GM19395 (cell line): ENCODE results near the gene TNIK.
A peak's percentile ranks its signal among the peaks of the same experiment; 100 is the strongest.
"Not testable (repeated sequence)": the region's sequence is repeated elsewhere in the genome, so short reads cannot be mapped to it uniquely, and the experiment has no call there.

Experiments used
- ATAC-seq: cut with Tn5 transposase; IDR thresholded peaks from one replicate; pipeline ENCODE4 v1.9.1; 2021; ENCODE audit warnings: mild to moderate bottlenecking, moderate library complexity; ENCODE audit not compliant: unreplicated experiment

The TNIK gene

DNA sequence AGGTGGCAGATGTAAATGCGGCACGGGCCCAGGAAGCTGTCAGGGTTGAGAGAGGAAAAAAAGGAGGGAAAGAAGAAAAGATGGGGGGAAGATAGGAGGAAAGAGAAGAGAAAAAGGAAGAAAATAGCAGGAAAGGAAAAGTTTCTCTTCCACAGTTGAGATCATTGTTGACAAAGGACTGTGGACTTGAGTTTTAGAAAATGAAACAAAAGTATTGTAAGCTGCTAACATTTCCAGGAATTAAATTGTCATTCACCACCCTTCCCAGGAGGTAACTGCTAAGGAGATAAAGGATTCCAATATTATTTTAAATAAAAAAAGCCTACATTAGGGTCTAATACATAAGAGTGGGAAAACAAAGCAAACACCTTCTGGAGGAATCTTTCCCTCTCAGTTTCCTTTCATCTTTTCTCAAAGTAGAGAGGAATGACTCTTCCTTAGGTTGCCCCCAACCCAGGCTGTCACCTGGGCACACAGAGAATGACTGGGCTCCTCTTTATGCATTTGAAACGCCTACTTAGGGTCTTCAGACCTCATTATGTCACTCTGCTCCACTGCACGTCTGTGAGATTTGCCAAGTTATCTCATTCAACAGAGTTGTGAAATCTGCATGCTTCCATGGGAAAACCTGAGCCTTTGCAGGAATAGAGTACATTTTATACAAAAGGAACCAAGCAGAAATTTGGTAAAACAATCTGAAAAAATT, 194.0 kb downstream of the TNIK start:
- no peak for ATAC-seq

DNA sequence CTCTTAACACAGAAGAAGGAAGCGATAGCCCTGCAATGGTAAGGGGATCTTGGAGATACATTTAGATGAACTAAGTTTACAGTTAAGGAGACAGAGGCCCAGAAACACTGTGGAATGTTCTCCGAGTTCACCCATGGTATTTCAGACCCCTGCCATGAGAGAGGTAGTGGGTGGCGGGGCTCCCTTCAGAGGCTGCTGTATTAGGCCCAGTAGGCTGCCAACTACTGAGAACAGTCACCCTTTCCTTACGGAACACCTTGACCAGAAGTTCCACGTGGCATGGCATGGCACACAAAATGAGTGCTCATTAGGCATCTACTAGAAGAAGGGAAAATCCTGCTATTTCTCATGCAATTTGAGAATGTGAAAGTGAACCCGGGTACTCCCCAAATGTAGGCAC, 195.4 kb downstream of the TNIK start:
- ATAC-seq, result no peak

DNA sequence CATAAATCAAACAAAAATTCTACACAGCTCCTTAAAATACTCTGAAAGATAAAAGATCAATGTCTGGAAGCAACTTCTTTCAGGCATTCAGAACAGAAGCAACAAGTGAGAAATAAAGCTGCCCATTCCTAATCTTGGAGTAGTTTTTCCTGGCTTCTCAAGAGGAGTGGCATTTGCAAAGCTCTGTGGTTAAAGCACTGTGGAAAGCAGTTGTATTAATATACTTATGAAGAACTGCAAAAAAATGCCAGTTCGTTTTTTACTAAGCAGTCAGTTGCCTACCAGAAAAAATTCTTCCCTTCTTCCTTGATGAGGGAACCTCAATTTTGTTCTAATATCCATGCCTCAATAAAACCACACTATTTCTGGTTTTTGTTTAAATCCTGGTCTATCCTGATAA, 197.8 kb downstream of the TNIK start:
- ATAC-seq, result no peak

DNA sequence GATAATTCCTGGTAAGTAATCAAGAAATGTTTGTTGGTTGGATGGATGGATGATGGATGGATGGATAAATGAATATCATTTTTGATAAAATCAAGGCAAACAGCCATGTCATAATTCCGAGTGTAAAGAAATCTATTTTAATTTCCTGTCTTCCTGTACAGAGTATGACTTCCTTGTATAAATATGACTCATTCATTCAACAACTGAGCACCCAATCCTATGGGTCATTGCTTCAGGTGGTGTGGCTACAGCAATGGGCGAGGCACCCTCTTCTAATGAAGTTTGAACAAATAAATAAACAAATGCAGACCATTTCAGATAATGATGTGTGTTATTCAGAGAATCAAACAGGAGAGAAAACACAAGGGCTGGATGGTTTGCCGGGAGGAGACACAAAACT, 198.7 kb downstream of the TNIK start:
- no peak for ATAC-seq

DNA sequence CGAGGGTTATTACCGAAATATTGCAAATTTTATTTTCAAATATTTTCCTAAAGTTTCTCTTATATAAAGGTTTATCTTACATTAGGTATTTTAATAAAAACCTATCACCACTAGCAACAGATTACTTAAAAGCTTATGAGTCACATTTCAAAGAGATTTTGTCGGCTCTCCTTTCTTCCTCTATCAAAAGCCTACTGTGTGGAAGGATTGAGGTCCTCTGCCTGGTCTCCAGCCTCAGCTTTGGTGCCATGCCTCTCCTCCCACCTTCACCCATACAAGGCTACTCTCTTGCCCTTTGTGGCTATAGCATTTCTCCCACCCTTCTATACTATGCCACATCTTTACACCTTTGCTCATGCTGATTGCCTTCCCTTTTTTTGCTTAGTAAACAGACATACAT, 199.3 kb downstream of the TNIK start:
- ATAC-seq, result no peak

DNA sequence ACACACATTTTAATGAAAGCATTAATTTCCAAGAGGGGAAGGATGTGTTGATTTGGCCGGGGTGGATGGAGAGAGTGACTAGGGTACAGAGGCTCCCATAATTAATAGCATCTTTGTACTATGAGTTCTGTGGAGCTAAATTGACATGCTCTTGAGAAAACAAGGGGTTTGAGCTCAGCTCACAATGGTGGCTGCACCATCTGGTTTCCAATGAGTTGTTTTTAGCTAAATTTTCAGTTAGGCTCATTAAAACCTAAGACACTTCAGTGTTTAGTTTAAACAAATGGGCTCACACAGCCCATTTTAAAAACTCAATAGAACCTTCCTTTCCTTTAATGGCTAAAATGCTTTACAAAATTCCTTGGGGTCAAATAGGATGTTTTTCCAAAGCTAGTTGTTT, 199.7 kb downstream of the TNIK start:
- ATAC-seq, result no peak

DNA sequence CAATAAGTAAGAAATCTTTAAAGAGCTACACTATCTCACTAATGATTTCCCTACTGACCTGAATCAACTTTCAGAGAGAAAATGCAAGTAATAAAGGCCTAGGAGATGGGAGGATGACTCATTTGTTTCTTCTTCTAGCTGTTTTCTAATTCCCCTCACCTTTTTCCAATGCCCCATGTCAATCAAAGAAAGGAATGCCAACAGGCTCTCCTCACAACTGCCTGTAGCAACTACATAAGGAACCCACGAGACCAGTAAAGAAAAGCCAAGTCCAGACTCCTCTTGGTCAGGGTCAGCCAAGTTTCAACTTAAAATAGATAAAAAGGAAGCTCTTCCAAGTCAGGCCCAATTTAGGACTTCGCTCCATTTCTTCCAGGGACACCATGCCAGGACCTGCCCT, 201.9 kb downstream of the TNIK start:
- no peak for ATAC-seq

DNA sequence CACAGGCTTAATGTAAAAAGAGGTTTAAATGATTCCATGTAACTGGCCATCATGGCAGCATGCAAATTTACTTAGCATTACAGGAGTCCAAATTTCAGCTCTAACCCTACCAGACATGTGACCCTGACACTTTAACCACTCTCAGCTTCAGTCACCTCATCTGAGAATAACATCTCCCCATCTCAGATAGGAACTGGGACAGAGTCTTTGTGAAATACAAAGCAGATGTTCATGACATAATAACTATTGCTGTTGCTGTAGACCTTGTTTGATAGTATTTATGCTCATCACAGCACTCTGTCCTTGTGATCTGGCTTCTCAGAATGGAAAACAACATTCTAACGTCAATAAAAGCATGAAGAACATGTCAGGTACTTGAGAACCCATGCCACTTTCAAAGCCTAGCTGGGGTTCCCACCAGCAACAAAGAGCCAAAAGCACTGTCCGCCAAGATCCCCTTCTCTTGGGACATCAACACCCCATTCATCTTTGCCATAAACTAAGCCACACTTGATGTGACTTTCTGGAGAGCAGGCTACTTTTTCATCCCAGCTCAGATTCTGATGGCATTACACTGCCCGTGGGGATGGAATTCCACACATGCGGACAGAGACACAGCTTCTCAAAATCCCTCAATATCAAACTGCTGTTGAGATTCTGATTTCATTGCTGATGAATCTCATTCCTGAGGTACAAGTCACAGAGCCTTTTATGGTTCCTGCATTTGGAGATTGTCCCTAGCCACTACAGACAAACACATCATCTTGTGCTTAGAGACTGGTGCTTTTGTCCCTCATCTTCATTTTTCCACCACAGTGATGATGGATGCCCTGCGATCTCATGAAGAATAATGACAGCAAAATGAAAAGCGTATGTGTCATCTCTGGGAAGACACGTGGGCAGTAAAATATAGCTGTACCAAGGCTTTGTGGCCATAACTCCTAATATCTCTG, 202.7 kb downstream of the TNIK start:
- peak; percentile 76 for ATAC-seq

DNA sequence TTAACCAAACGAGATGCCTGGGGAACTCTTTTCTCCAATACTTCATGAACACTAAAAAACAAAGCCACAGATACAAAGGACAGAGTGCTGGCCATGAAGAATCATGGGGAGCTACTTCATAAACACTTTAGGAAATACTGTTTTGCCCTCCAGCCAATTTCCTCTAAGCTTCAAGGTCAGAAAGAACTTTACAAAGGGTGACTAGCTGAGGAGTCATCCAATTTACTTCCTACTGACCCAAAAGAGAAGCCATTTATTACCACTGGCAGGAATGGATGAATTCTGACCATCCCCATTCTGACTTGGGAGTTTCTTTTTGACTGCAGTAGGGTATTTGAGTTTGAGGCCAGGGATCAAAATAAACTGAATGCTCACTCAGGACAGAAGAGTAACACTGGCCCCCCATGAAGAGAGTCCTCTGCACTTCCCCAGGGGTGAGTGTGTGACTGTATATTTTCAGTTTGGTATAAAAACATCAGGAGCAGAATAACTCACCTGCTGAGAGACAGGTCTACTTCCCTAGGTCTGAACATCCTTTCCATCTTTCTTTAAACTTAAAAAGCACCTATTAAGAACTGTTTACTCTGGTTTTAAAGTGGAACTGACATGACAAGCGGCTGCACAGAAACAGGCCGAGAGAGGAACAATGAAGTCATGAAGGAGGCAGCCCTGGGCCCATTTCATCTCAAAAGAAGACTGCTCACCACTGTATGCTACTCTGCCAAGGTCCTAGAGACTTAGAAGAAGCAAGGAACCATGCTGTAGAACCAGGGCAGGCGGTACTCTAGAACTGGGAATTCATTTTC, 203.6 kb downstream of the TNIK start:
- ATAC-seq, result peak; percentile 13

DNA sequence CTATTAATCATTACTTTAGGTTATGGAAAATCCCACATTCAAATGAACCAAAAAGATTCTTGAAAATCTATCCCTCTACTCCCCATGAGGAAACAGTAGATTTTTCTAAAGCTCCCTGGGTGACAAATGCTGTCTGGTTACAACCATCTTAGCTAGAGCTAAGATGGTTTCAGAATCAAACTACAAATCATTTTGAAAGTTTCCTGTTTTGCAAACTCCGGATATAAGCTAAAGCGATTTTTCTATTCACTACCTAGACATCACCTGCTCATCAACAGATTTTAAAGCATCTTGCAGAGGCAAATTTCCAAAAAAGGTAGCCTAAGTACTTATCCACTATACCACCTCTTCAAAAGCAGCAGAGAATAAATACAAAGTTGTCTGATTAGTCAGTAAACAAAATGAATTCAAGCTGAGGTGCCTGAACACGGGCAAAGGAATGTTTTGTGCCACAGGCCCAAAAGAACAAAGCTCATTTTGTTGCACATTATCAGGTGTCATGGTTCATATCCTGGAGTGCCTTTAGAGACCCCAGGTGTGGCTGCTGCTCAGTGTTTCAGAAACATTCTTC, 204.9 kb downstream of the TNIK start:
- ATAC-seq, result peak; percentile 67

DNA sequence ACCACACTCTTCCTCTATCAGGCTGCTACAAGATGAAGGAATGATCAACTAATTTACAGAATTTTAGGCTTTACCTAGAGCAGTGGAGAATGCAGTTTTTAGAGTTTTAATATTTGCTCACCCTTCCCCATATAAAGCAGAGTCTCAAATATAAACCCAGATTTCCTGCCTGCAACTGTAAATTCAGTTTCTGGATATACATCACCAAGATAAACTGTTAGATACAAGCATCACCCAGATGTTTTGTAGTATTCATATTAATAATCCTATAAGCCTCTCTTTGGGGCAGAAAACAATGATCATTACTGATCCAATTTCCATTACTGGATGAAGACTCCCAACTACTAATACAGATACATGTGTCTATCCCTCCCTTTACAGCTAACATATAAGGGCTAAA, 205.9 kb downstream of the TNIK start:
- ATAC-seq, result no peak

DNA sequence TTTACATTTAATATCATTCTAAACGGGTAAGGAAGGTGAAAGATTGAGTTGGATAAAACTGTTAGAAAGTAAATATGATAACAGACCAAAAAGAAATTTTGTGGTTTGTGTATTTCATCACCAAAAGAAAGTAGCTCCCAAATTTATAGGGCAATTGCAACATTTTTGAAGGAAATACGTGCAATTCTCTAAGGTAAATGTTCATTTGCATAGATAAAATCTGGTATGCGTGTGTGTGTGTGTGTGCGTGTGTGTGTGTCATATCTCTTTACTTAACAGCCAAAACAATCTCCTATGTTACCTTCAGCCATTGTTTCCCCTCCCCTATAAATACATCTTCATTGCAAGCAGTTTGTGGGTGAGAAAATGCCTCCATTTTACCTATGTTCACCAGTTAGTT, 208.4 kb downstream of the TNIK start:
- no peak for ATAC-seq

DNA sequence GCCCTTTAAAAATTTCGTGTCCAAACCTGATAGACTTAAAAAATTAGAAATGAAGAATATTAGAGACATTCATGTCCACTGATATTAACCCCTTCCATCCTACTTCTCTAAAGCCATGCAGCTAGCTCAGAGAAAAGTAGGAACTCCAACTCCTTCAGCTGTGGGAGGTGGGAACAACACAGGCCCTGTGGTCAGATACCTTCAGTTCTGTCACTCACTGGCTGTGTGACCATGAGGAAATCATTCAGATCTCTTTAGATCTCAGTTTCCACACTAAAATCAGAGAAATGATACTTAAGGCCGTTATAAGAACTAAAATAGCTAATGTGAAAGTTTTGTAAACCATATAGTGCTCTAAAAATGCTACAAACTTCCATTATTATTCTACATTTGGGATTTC, 209.8 kb downstream of the TNIK start:
- ATAC-seq, result no peak

DNA sequence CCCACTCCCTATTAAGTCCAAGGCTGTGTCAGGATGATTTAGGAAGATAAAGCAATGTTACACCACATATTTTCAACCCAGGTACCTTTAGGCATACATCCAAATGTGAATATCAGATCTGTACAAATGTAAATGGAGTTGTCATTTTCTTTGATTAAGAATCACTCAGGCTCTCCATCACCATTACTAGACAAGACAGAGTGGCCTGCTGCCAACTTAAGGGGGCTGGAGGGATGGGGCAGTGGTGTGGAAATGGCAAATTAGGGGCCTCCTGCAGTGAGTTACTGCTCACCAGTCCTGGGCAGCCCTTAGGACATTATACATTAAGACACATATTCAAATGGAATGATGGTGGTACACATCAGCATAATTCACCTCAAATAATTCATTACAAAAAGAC, 211.0 kb downstream of the TNIK start:
- peak; percentile 21 for ATAC-seq

DNA sequence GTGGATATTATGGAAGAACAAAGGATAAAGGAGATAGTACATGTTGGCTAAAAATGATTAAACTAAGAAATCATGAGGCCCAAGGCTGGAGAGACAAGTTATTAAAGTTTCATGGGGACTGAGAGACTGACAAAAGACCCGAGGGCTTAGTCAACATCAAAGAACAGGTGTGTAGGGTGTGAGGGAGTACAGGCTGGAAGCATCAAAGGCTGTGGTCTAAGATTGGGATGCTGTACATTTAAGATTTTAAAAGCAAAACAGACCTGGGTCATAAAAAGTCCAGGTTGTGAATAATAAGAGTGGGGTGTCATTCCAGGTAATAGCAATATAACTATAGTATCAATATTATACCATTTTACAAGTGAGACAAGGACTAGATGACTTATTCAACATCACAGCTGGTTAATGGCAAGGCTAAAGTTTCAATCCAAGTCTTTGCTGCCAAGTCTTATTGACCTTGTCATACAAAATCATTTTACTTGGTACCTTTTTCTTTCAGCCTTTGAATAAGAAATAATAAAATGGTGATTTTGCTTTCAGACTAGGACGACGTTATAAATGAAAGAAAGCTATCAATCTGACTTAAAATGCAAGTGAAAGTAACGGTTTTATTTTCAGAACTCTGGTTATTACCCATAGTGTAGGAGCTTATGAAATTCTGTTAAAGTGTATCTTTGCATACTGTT, 211.6 kb downstream of the TNIK start:
- peak; percentile 81 for ATAC-seq

DNA sequence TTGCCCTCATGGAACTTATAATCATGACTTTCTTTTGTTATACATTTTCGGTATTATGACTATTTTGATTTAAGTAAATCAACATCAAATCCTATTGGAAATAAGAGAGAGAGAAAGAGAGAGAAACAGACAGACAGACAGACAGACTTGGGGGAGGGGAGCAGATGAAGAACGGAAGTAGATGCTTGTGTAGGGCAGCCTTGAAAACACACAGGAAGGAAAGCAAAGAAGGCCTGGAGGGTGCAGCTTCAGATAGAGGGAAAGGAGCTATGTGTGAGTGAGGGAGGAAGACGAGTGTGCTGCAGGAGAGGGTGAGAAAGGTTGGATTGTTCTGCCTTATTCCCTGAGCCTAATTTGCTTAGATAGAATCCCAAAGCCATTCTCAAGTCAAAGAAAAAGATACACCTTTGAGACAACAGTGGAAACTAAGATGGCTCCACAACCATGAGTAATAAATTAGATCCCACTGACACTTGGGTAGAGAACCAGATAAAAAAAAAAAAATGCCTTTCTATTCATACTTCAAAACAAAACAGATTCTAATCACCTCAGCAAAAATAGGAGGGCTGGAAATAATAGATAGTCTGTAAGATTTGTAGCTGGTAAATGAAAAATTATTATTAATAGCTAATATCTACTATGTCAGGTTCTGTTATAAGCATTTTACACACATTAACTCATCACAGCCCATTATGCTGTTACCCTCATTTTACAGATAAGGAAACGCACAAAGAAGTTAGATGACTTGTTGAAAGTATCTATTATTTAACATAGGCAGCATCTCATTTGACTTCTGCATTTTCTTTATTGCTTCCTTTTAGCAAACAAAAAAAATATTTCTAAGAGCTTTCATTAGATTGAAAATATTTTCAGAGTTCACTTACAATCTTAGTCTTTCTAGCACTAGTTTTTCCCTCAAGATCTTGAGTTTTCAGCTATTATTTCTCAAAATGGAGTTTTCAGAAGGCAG, 214.1 kb downstream of the TNIK start:
- no peak for ATAC-seq

DNA sequence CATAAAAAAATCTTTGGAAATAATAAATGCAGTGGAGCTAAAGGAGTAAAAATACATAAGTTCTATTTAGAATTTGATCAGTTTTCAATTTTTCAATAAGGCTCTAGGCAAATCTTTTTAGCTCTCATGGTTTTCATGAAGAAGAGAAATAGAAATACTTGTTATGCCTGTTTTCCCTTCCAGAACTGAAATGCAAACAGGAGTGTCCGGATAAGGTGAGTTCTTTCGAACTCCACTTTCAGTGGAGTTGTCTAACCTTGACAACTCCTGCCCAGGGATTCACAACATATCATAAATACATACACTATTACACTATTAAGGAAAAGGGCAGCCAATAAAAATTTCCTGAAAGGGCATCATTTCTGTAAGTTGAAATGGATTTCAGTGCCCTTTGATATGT, 217.3 kb downstream of the TNIK start:
- ATAC-seq, result no peak

DNA sequence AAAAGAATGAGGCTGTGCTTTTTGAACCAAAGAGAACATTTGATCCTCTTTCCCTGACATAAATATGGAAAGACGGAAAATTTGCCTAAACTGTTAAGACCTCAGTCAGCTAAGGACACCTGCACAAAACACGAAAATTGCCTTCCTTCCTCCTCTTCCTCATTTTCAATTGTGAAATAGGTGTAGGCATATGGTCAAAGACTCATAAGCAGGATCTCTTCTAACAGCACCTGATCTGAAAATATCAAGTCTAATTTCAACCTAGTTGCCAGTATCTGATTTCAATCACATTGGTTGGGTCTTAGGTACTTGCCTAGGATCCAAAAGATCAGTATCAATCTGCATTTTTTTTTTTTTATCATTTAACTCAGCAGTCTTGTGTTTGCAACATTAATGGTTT, 218.0 kb downstream of the TNIK start:
- no peak for ATAC-seq

DNA sequence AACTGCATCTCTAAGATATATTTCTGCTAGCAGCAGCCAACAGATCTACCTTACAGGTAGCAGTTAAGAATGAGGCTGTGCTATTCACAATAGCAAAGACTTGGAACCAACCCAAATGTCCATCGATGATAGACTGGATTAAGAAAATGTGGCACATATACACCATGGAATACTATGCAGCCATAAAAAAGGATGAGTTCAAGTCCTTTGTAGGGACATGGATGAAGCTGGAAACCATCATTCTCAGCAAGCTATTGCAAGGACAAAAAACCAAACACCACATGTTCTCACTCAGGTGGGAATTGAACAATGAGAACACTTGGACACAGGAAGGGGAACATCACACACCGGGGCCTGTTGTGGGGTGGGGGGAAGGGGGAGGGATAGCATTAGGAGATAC, 218.6 kb downstream of the TNIK start:
- not testable (repeated sequence) for ATAC-seq

DNA sequence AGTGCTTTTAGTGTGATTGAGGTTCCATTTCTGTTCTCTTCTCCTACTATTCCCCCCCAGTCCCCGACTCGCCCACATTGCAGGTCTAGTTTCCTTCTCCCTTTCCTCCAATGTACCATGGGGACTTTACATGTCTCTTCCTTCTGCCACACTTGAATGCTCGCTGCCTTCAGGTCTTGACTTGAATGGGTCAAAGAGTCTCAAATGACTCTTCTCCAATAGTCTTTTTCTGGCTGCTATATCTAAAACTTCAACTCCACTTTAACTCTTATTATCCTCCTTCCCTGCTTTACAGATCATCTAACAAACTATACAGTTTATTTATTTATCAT, 219.7 kb downstream of the TNIK start:
- no peak for ATAC-seq
